ENCODE results near the gene SLC17A2. TPM values are rescaled to one million over a fixed set of nuclear protein-coding genes. Genes with fewer than 3 reads are reported as not detected.

SLC17A2 gene
- total RNA-seq, 1 donor from 2014 or later = not detected

- Mint-ChIP-seq H3K36me3 (no peaks in the 10 kb centered on the region), H3K27ac (no peak overlapping the region), H3K4me3 (no peak overlapping the region), H3K4me1 (no peaks in the 10 kb centered on the region), H3K9me3 (peaks cover 14% of the 10 kb centered on the region), H3K27me3 (ENCODE audit: low read depth) (peaks cover 2% of the 10 kb centered on the region)
- TF ChIP-seq CTCF (IDR thresholded peaks at IDR 0.05; ENCODE audit: unreplicated experiment) = no peak
- DNase-seq (ENCODE audit: low spot score in 2 of 2, unreplicated experiment in 2 of 2) = no peak
These were observed 13.4 kb upstream of the SLC17A2 start for GRCh38 chr6:25943887-25944286.

GRCh38 chr6:25942561-25943147 is 12.2 kb upstream of the SLC17A2 start:
- Mint-ChIP-seq H3K36me3 (no peaks in the 10 kb centered on the region), H3K27me3 (ENCODE audit: low read depth) (peaks cover 2% of the 10 kb centered on the region), H3K4me1 (peaks cover 5% of the 10 kb centered on the region), H3K27ac (no peak overlapping the region), H3K4me3 (no peak overlapping the region), H3K9me3 (peaks cover 12% of the 10 kb centered on the region)
- TF ChIP-seq CTCF (IDR thresholded peaks at IDR 0.05; ENCODE audit: unreplicated experiment) = no peak
- no peak for DNase-seq (ENCODE audit: low spot score in 2 of 2, unreplicated experiment in 2 of 2)

GRCh38 chr6:25939593-25939992 is 9.1 kb upstream of the SLC17A2 start:
- TF ChIP-seq CTCF (IDR thresholded peaks at IDR 0.05; ENCODE audit: unreplicated experiment) = no peak
- DNase-seq (ENCODE audit: low spot score in 2 of 2, unreplicated experiment in 2 of 2) = no peak
- no peak overlapping the region for H3K27ac Mint-ChIP-seq
- peaks cover 5% of the 10 kb centered on the region for H3K4me1 Mint-ChIP-seq
- peaks cover 8% of the 10 kb centered on the region for H3K27me3 Mint-ChIP-seq (ENCODE audit: low read depth)
- H3K4me3 Mint-ChIP-seq = no peak overlapping the region
- no peaks in the 10 kb centered on the region for H3K36me3 Mint-ChIP-seq
- H3K9me3 Mint-ChIP-seq = peaks cover 4% of the 10 kb centered on the region

- Mint-ChIP-seq H3K9me3 (peaks cover 4% of the 10 kb centered on the region), H3K4me3 (no peak overlapping the region), H3K36me3 (no peaks in the 10 kb centered on the region)
These were observed 5.5 kb upstream of the SLC17A2 start for GRCh38 chr6:25935953-25936352.

GRCh38 chr6:25934735-25935313 is 4.3 kb upstream of the SLC17A2 start:
- peaks cover 5% of the 10 kb centered on the region for H3K4me1 Mint-ChIP-seq
- no peak for DNase-seq (ENCODE audit: low spot score in 2 of 2, unreplicated experiment in 2 of 2)
- no peak overlapping the region for H3K4me3 Mint-ChIP-seq
- peaks cover 26% of the 10 kb centered on the region for H3K27me3 Mint-ChIP-seq (ENCODE audit: low read depth)
- H3K27ac Mint-ChIP-seq = no peak overlapping the region
- TF ChIP-seq CTCF (IDR thresholded peaks at IDR 0.05; ENCODE audit: unreplicated experiment) = no peak
- no peaks in the 10 kb centered on the region for H3K36me3 Mint-ChIP-seq
- H3K9me3 Mint-ChIP-seq = peaks cover 4% of the 10 kb centered on the region

More at GRCh38 chr6:25935953-25936352, 5.5 kb upstream of the SLC17A2 start:
- Mint-ChIP-seq H3K27ac (no peak overlapping the region), H3K4me1 (peaks cover 5% of the 10 kb centered on the region), H3K27me3 (ENCODE audit: low read depth) (peaks cover 15% of the 10 kb centered on the region)
- DNase-seq (ENCODE audit: low spot score in 2 of 2, unreplicated experiment in 2 of 2) = no peak
- TF ChIP-seq CTCF (IDR thresholded peaks at IDR 0.05; ENCODE audit: unreplicated experiment) = no peak
